SK-N-SH (cell line): Measurements from ENCODE around the gene CRABP1. TPM values are rescaled to one million over a fixed set of nuclear protein-coding genes. Genes with fewer than 3 reads are reported as not detected.

Source experiments
- CTCF ChIA-PET: fragments of 300-600, 350-600 bp; formaldehyde crosslinking; extraction: SDS; loops from one replicate; lab custom pipeline; 2021; lab: Yijun Ruan, JAX
- POLR2A ChIA-PET: fragments of 350-600 bp; sonication (Branson Sonifier 250); formaldehyde crosslinking; extraction: SDS; loops from one replicate; lab custom pipeline; 2020; ENCODE audit warnings: antibody characterized with exemption, inconsistent platforms; lab: Yijun Ruan, JAX
- DNase-seq: peaks from one replicate; pipeline ENCODE4 v3.0.0; 2012
- H2AFZ ChIP-seq: fragments of 200-600 bp; sonication (generic); 2 replicates; pipeline ENCODE4 v1.8.1; 2016; ENCODE audit warnings: antibody characterized with exemption, mild to moderate bottlenecking, low read depth
- H3F3A ChIP-seq: fragments of 200-600 bp; sonication (generic); replicated peaks from 2 replicates; pipeline ENCODE3; 2016; ENCODE audit warnings: antibody characterized with exemption, mild to moderate bottlenecking; ENCODE audit not compliant: insufficient read depth
- H3K27ac ChIP-seq, 2 experiments: fragments of 200-500 bp in 1 of 2; fragments of 200-600 bp in 1 of 2; sonication (Bioruptor generic) in 1 of 2; sonication (generic), shearing (Covaris generic) in 1 of 2; 2 replicates each; pipeline versions ENCODE4 v1.5.1 to v1.6.1; 2014 to 2016; ENCODE audit warnings: low read depth in 2 of 2, inconsistent platforms in 1 of 2, low read length in 1 of 2, mild to moderate bottlenecking in 1 of 2, mixed read lengths in 1 of 2
- H3K27me3 ChIP-seq: fragments of 200-600 bp; sonication (generic), shearing (Covaris generic); 2 replicates; pipeline ENCODE4 v1.6.1; 2016; ENCODE audit warnings: mixed run types; ENCODE audit not compliant: insufficient read depth
- H3K36me3 ChIP-seq, 2 experiments: fragments of 200-500 bp in 1 of 2; fragments of 200-600 bp in 1 of 2; sonication (Bioruptor generic) in 1 of 2; sonication (generic) in 1 of 2; replicated peaks in 1 of 2; 2 replicates each; pipeline versions ENCODE3 to v1.5.1; 2014 to 2016; ENCODE audit warnings: low read length in 1 of 2, mild to moderate bottlenecking in 1 of 2; ENCODE audit not compliant: insufficient read depth in 2 of 2, control insufficient read depth in 1 of 2
- H3K4me1 ChIP-seq, 2 experiments: fragments of 200-500 bp in 1 of 2; fragments of 200-600 bp in 1 of 2; sonication (Bioruptor generic) in 1 of 2; sonication (generic), shearing (Covaris generic) in 1 of 2; 2 replicates each; pipeline versions ENCODE4 v1.5.1 to v1.6.1; 2014 to 2016; ENCODE audit warnings: low read depth in 1 of 2, low read length in 1 of 2, mixed run types in 1 of 2; ENCODE audit not compliant: insufficient read depth in 2 of 2, control insufficient read depth in 1 of 2
- H3K4me2 ChIP-seq: fragments of 200-600 bp; sonication (generic), shearing (Covaris generic); 2 replicates; pipeline ENCODE4 v1.6.1; 2017; ENCODE audit warnings: mixed run types
- H3K4me3 ChIP-seq, 2 experiments: fragments of 200-500 bp in 1 of 2; fragments of 200-600 bp in 1 of 2; sonication (Bioruptor generic) in 1 of 2; sonication (generic), shearing (Covaris generic) in 1 of 2; 2 replicates each; pipeline versions ENCODE4 v1.5.1 to v1.8.1; 2014 to 2016; ENCODE audit warnings: low read depth in 2 of 2, inconsistent platforms in 1 of 2, low read length in 1 of 2, mild to moderate bottlenecking in 1 of 2, mixed read lengths in 1 of 2, moderate library complexity in 1 of 2
- H3K79me2 ChIP-seq: fragments of 200-600 bp; sonication (generic); 2 replicates; pipeline ENCODE4 v1.8.1; 2017; ENCODE audit warnings: mild to moderate bottlenecking; ENCODE audit not compliant: insufficient read depth
- H3K9ac ChIP-seq: fragments of 200-600 bp; sonication (generic); 2 replicates; pipeline ENCODE4 v1.6.1; 2017; ENCODE audit warnings: mixed run types
- H3K9me2 ChIP-seq: fragments of 200-600 bp; sonication (generic); 2 replicates; pipeline ENCODE4 v1.6.1; 2017; ENCODE audit warnings: mixed run types
- H3K9me3 ChIP-seq: fragments of 200-600 bp; sonication (generic); 2 replicates; pipeline ENCODE4 v1.6.1; 2017; ENCODE audit warnings: mixed run types, mild to moderate bottlenecking, moderate library complexity
- H4K20me1 ChIP-seq: fragments of 200-600 bp; sonication (generic); 2 replicates; pipeline ENCODE4 v1.6.1; 2017; ENCODE audit warnings: mild to moderate bottlenecking, mixed run types; ENCODE audit not compliant: insufficient read depth
- CHD2 ChIP-seq: fragments of 150-350 bp; IDR thresholded peaks from 2 replicates; pipeline ENCODE4 v1.6.1; 2018; ENCODE audit warnings: low read length; ENCODE audit not compliant: partially characterized antibody
- EP300 ChIP-seq, 2 experiments: IDR thresholded peaks; 2 replicates each; pipeline versions ENCODE4 v1.4.0 to v1.6.1; 2012; ENCODE audit warnings: borderline replicate concordance in 1 of 2, low read depth in 1 of 2, low read length in 1 of 2
- EZH2phosphoT487 ChIP-seq: fragments of 200-600 bp; sonication (generic); IDR thresholded peaks from 2 replicates; pipeline ENCODE4 v1.6.1; 2017; ENCODE audit warnings: low read depth, mixed run types, mild to moderate bottlenecking, antibody characterized with exemption, moderate library complexity, borderline replicate concordance
- FOSL2 ChIP-seq: IDR thresholded peaks from 2 replicates; pipeline ENCODE4 v1.4.0; 2012; ENCODE audit warnings: low read depth, mild to moderate bottlenecking, moderate library complexity, borderline replicate concordance
- FOXJ3 ChIP-seq: sonication (generic); formaldehyde crosslinking; IDR thresholded peaks from 2 replicates; pipeline ENCODE4 v1.5.1; 2020; ENCODE audit warnings: mild to moderate bottlenecking, missing genetic modification reagents
- JUND ChIP-seq: IDR thresholded peaks from 2 replicates; pipeline ENCODE4 v1.4.0; 2012
- MEF2A ChIP-seq: IDR thresholded peaks from 2 replicates; pipeline ENCODE4 v1.4.0; 2012; ENCODE audit warnings: low read depth, borderline replicate concordance
- NFIC ChIP-seq: IDR thresholded peaks from 2 replicates; pipeline ENCODE4 v1.4.0; 2012; ENCODE audit warnings: borderline replicate concordance
- NRF1 ChIP-seq: IDR thresholded peaks from 2 replicates; pipeline ENCODE4 v1.6.1; 2012; ENCODE audit warnings: low read depth, mild to moderate bottlenecking, low read length
- RFX5 ChIP-seq: IDR thresholded peaks from 2 replicates; pipeline ENCODE4 v1.6.1; 2012; ENCODE audit warnings: mild to moderate bottlenecking, improper control_type of control experiment, low read length
- SMC3 ChIP-seq: IDR thresholded peaks from 2 replicates; pipeline ENCODE4 v1.6.1; 2012; ENCODE audit warnings: low read depth, low read length, improper control_type of control experiment
- TAF1 ChIP-seq: IDR thresholded peaks from 2 replicates; pipeline ENCODE4 v1.6.1; 2012; ENCODE audit warnings: low read depth, mild to moderate bottlenecking, low read length, moderate library complexity, borderline replicate concordance
- TCF12 ChIP-seq: IDR thresholded peaks from 2 replicates; pipeline ENCODE4 v1.4.0; 2012
- TEAD4 ChIP-seq: IDR thresholded peaks from 2 replicates; pipeline ENCODE4 v1.4.0; 2012; ENCODE audit warnings: mild to moderate bottlenecking, borderline replicate concordance; ENCODE audit not compliant: insufficient read depth
- WGBS: methylation state at CpG from one replicate; pipeline ENCODE4 v1.1.6; 2017; ENCODE audit warnings: low lambda C conversion rate; 5-methylcytosine and 5-hydroxymethylcytosine counted together
- polyA plus RNA-seq, 3 experiments: library from polyadenylated mRNA; depleted of rRNA; stranded (reverse); fragments of >200 nt; gene quantifications; 2 replicates each; pipeline ENCODE4 v1.2.3, GENCODE V29; 2012
- TF ChIP-seq, protein P1 (sequence below): IDR thresholded peaks from 2 replicates; pipeline ENCODE4; 2012

CRABP1 gene
- polyA plus RNA-seq, 1 of the 3 experiments (the other 2 are of a cell fraction): 1.0 TPM

DNA sequence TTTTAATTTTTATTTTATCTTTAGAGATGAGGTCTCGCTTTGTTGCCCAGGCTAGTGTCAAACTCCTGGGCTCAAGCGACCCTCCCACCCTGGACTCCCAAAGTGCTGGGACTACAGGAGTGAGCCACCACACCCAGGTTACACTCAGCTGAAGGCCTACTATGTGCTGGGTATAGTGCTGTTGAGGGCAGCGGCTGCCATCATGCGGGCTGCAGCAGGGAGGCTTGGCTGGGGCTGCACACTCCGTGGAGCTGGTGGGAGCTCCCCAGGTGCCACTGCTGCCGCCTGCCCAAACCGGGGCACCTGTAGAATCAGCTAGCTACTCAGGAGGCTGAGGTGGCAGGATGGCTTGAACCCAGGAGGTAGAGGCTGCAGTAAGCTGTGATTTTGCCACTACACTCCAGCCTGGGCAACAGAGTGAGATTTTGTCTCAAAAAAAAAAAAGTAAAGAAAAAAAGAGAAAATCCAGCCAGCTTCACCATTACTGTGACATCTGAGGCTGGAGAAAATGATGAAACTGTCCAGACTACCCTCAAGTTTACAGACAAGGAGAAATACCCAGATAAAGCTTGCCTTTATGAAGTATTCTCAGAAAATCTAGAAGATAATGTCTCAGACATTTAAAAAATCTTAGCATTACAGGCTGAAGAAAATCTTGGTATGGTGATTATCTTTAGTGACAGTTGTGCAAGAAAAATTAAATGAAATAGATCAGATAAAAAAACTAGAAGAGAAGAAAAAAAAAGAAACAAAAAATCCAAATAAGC is 42.1 kb downstream of the CRABP1 start:
- no peak overlapping the region for H3K9ac ChIP-seq
- H3K4me3 ChIP-seq: no peak overlapping the region
- no peak for TF ChIP-seq RFX5
- no peak for TF ChIP-seq SMC3
- TF ChIP-seq EP300 (IDR thresholded peaks at IDR 0.05; ENCODE audit: borderline replicate concordance in 1 of 2, low read depth in 1 of 2, low read length in 1 of 2): no peak
- TF ChIP-seq MEF2A: no peak
- TF ChIP-seq NRF1: no peak
- TF ChIP-seq FOSL2: no peak
- TF ChIP-seq TCF12: no peak
- TF ChIP-seq, protein P1, sequence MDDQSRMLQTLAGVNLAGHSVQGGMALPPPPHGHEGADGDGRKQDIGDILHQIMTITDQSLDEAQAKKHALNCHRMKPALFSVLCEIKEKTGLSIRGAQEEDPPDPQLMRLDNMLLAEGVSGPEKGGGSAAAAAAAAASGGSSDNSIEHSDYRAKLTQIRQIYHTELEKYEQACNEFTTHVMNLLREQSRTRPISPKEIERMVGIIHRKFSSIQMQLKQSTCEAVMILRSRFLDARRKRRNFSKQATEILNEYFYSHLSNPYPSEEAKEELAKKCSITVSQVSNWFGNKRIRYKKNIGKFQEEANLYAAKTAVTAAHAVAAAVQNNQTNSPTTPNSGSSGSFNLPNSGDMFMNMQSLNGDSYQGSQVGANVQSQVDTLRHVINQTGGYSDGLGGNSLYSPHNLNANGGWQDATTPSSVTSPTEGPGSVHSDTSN: no peak
- ChIA-PET POLR2A (interaction anchor here (1.5 kb wide), 1 partner anchor 10 kb away, joined by 3 read pairs; no protein-coding TSS in a partner anchor), CTCF (interaction anchor here (0.7 to 2.6 kb wide), 6 partner anchors 10 to 73 kb away, joined by 3 to 9 read pairs (median 4); no protein-coding TSS in a partner anchor)
- H3K27ac ChIP-seq: no peak overlapping the region; a peak in 1 of 4 replicates
- WGBS: 58% methylated on average over 2 of the region's 7 CpGs
- DNase-seq: no peak
- H3K79me2 ChIP-seq: no peaks in the 10 kb centered on the region
- H3K4me2 ChIP-seq: no peak overlapping the region
- H3K36me3 ChIP-seq: no peaks in the 10 kb centered on the region
- no peaks in the 10 kb centered on the region for H3K9me3 ChIP-seq
- peaks cover 10% of the 10 kb centered on the region for H3K27me3 ChIP-seq
- H4K20me1 ChIP-seq: no peaks in the 10 kb centered on the region
- H2AFZ ChIP-seq: no peak overlapping the region
- no peaks in the 10 kb centered on the region for H3F3A ChIP-seq
- peaks cover 0 to 18% of the 10 kb centered on the region in 2 experiments; a peak in 2 of 4 replicates for H3K4me1 ChIP-seq
- H3K9me2 ChIP-seq: no peaks in the 10 kb centered on the region

DNA sequence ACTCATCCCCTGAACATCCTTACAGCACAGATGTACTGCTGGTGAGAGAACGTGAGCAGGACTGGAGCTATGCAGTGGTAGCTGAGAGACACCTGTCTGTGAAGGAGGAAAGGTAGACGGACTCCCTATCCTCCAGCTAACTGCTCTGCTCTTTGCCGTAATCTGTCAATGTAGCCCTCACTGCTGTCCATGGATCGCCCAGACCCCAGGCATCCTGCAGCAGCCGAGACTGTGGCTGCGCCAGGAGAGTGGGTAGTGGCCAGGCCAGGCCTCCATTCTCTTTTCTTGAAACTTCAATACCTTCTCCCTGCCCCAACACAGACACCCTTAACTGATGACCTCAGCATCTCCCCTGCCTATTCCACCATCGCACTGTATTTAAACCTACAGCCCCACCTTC is 44.5 kb downstream of the CRABP1 start:
- Histone ChIP-seq H3K27ac (no peak overlapping the region), H3F3A (no peaks in the 10 kb centered on the region), H3K9me3 (no peaks in the 10 kb centered on the region), H3K36me3 (no peaks in the 10 kb centered on the region), H3K4me2 (no peak overlapping the region), H3K27me3 (peaks cover 10% of the 10 kb centered on the region), H3K9me2 (no peaks in the 10 kb centered on the region), H2AFZ (no peak overlapping the region), H3K4me1 (peaks cover 0 to 23% of the 10 kb centered on the region in 2 experiments; a peak in 2 of 4 replicates), H3K9ac (no peak overlapping the region)
- POLR2A ChIA-PET: no interaction called here
- CTCF ChIA-PET: interaction anchor here (2.6 kb wide), 1 partner anchor 38 kb away, joined by 9 read pairs; no protein-coding TSS in a partner anchor
- DNase-seq: no peak
- TF ChIP-seq JUND (no peak), NFIC (no peak), TAF1 (no peak), NRF1 (no peak), EZH2phosphoT487 (no peak), TEAD4 (no peak), RFX5 (no peak), FOSL2 (no peak), FOXJ3 (CRISPR knock-in tag) (no peak), CHD2 (no peak)
- TF ChIP-seq, all 33 proteins: peak for 0
- Histone ChIP-seq H3K79me2 (no peaks in the 10 kb centered on the region), H3K4me3 (no peak overlapping the region), H4K20me1 (no peaks in the 10 kb centered on the region)
- 82% methylated on average over 7 of the region's 7 CpGs for WGBS
